ENCODE results near the gene HABP4. TPM values are rescaled to one million over a fixed set of nuclear protein-coding genes. Genes with fewer than 3 reads are reported as not detected.

The HABP4 gene
- polyA plus RNA-seq, 1 experiment = 10.8 TPM

GRCh38 chr9:96484521-96484931, 34.6 kb downstream of the HABP4 start:
- no peak overlapping the region for H3K27ac ChIP-seq (ENCODE audit: low read depth, low read length)
- no peak for TF ChIP-seq CTCF (IDR thresholded peaks at IDR 0.05; ENCODE audit: low read depth, low read length)
- CTCF ChIA-PET = no interaction called here

GRCh38 chr9:96485280-96485679, 35.3 kb downstream of the HABP4 start:
- ChIA-PET POLR2A (no interaction called here), CTCF (interaction anchor here (1.1 kb wide), 1 partner anchor 181 kb away, joined by 3 read pairs; no protein-coding TSS in a partner anchor)

More at GRCh38 chr9:96484521-96484931, 34.6 kb downstream of the HABP4 start:
- Histone ChIP-seq H3K9me3 (ENCODE audit: control insufficient read depth, insufficient read depth, low read length) (no peaks in the 10 kb centered on the region), H3K27me3 (ENCODE audit: control insufficient read depth, insufficient read depth, low read length) (no peaks in the 10 kb centered on the region), H3K4me3 (ENCODE audit: low read depth, low read length) (no peak overlapping the region)
- POLR2A ChIA-PET = no interaction called here
- no peak for DNase-seq (ENCODE audit: low read depth, low spot score)

GRCh38 chr9:96486386-96487028, 36.5 kb downstream of the HABP4 start:
- Histone ChIP-seq H3K27me3 (ENCODE audit: control insufficient read depth, insufficient read depth, low read length) (no peaks in the 10 kb centered on the region), H3K4me3 (ENCODE audit: low read depth, low read length) (no peak overlapping the region), H3K9me3 (ENCODE audit: control insufficient read depth, insufficient read depth, low read length) (no peaks in the 10 kb centered on the region), H3K27ac (ENCODE audit: low read depth, low read length) (peak overlapping the region; percentile 73)
- ChIA-PET CTCF (interaction anchor here (0.6 to 1.7 kb wide), 3 partner anchors 84 to 169 kb away, joined by 3 to 4 read pairs (median 3); no protein-coding TSS in a partner anchor), POLR2A (interaction anchor here (0.6 kb wide), 1 partner anchor 121 kb away, joined by 3 read pairs; no protein-coding TSS in a partner anchor)
- peak; percentile 45 for DNase-seq (ENCODE audit: low read depth, low spot score)
- TF ChIP-seq CTCF (IDR thresholded peaks at IDR 0.05; ENCODE audit: low read depth, low read length) = no peak

More at GRCh38 chr9:96485280-96485679, 35.3 kb downstream of the HABP4 start:
- no peak for DNase-seq (ENCODE audit: low read depth, low spot score)
- no peaks in the 10 kb centered on the region for H3K9me3 ChIP-seq (ENCODE audit: control insufficient read depth, insufficient read depth, low read length)
- no peaks in the 10 kb centered on the region for H3K27me3 ChIP-seq (ENCODE audit: control insufficient read depth, insufficient read depth, low read length)
- TF ChIP-seq CTCF (IDR thresholded peaks at IDR 0.05; ENCODE audit: low read depth, low read length) = no peak
- no peak overlapping the region for H3K4me3 ChIP-seq (ENCODE audit: low read depth, low read length)
- no peak overlapping the region for H3K27ac ChIP-seq (ENCODE audit: low read depth, low read length)

- Histone ChIP-seq H3K27ac (ENCODE audit: low read depth, low read length) (no peak overlapping the region), H3K27me3 (ENCODE audit: control insufficient read depth, insufficient read depth, low read length) (no peaks in the 10 kb centered on the region), H3K4me3 (ENCODE audit: low read depth, low read length) (no peak overlapping the region), H3K9me3 (ENCODE audit: control insufficient read depth, insufficient read depth, low read length) (no peaks in the 10 kb centered on the region)
- CTCF ChIA-PET = interaction anchor here (1.1 to 1.7 kb wide), 2 partner anchors 84 to 160 kb away, joined by 3 to 4 read pairs; no protein-coding TSS in a partner anchor
- no peak for DNase-seq (ENCODE audit: low read depth, low spot score)
- no peak for TF ChIP-seq CTCF (IDR thresholded peaks at IDR 0.05; ENCODE audit: low read depth, low read length)
- POLR2A ChIA-PET = interaction anchor here (0.6 kb wide), 1 partner anchor 120 kb away, joined by 3 read pairs; no protein-coding TSS in a partner anchor
Measured at GRCh38 chr9:96487029-96487396, 37.0 kb downstream of the HABP4 start.

- Histone ChIP-seq H3K9me3 (ENCODE audit: control insufficient read depth, insufficient read depth, low read length) (no peaks in the 10 kb centered on the region), H3K4me3 (ENCODE audit: low read depth, low read length) (no peak overlapping the region), H3K27ac (ENCODE audit: low read depth, low read length) (no peak overlapping the region), H3K27me3 (ENCODE audit: control insufficient read depth, insufficient read depth, low read length) (no peaks in the 10 kb centered on the region)
- TF ChIP-seq CTCF (IDR thresholded peaks at IDR 0.05; ENCODE audit: low read depth, low read length) = no peak
- no peak for DNase-seq (ENCODE audit: low read depth, low spot score)
- ChIA-PET POLR2A (no interaction called here), CTCF (no interaction called here)
Measured at GRCh38 chr9:96487949-96488348, 38.0 kb downstream of the HABP4 start.
